RPMI8226 (cell line): Measurements from ENCODE around the gene PYCR2.

Experiments used
- DNase-seq: peaks from one replicate; pipeline ENCODE4 v3.0.0-alpha.2; 2015

Gene PYCR2

GRCh38 chr1:225917536-225917935 is 6.5 kb downstream of the PYCR2 start:
- no peak for DNase-seq

GRCh38 chr1:225917101-225917500 is 6.9 kb downstream of the PYCR2 start:
- DNase-seq = no peak

GRCh38 chr1:225915538-225915991 is 8.5 kb downstream of the PYCR2 start:
- no peak for DNase-seq

GRCh38 chr1:225914947-225915346 is 9.1 kb downstream of the PYCR2 start:
- DNase-seq = no peak

- DNase-seq = no peak
These were observed 9.7 kb downstream of the PYCR2 start for GRCh38 chr1:225914391-225914790.

- DNase-seq = peak; percentile 84
These were observed 12.6 kb downstream of the PYCR2 start for GRCh38 chr1:225911191-225912130.

- DNase-seq = no peak
These were observed 14.6 kb downstream of the PYCR2 start for GRCh38 chr1:225909477-225909876.

- no peak for DNase-seq
These were observed 15.3 kb downstream of the PYCR2 start for GRCh38 chr1:225908773-225909172.

GRCh38 chr1:225908013-225908640 is 15.9 kb downstream of the PYCR2 start:
- no peak for DNase-seq

GRCh38 chr1:225907341-225907740 is 16.7 kb downstream of the PYCR2 start:
- DNase-seq = no peak

GRCh38 chr1:225906467-225906866 is 17.6 kb downstream of the PYCR2 start:
- DNase-seq = no peak

- DNase-seq = no peak
These were observed 20.4 kb downstream of the PYCR2 start for GRCh38 chr1:225903623-225904022.

GRCh38 chr1:225899044-225899925 is 24.8 kb downstream of the PYCR2 start:
- DNase-seq = peak; percentile 50

GRCh38 chr1:225897595-225898514 is 26.2 kb downstream of the PYCR2 start:
- peak; percentile 96 for DNase-seq

GRCh38 chr1:225896937-225897549 is 27.0 kb downstream of the PYCR2 start:
- DNase-seq = peak; percentile 94

- no peak for DNase-seq
These were observed 27.6 kb downstream of the PYCR2 start for GRCh38 chr1:225896494-225896893.

- DNase-seq = no peak
These were observed 31.7 kb downstream of the PYCR2 start for GRCh38 chr1:225892307-225892706.

GRCh38 chr1:225891229-225891972 is 32.6 kb downstream of the PYCR2 start:
- DNase-seq = no peak

GRCh38 chr1:225890346-225891228 is 33.5 kb downstream of the PYCR2 start:
- no peak for DNase-seq

- no peak for DNase-seq
These were observed 34.3 kb downstream of the PYCR2 start for GRCh38 chr1:225889743-225890142.
